ENCODE measurements around the gene RBM47.

The RBM47 gene

GRCh38 chr4:40378619-40379018, 251.0 kb downstream of the RBM47 start:
- no peak overlapping the region for H3K18ac ChIP-seq (ENCODE audit: low read depth in 1 of 2, low read length in 2 of 2)
- H3K4me3 ChIP-seq (ENCODE audit: insufficient read depth in 1 of 2, low read depth in 1 of 2, low read length in 2 of 2): no peak overlapping the region
- H2AFZ ChIP-seq (ENCODE audit: low read depth, low read length): no peak overlapping the region
- no peaks in the 10 kb centered on the region for H3K36me3 ChIP-seq (ENCODE audit: control insufficient read depth in 1 of 2, insufficient read depth in 2 of 2, low read depth in 1 of 2, low read length in 2 of 2)
- no peak overlapping the region for H3K4ac ChIP-seq (ENCODE audit: low read depth in 1 of 2, low read length in 2 of 2)
- no peak overlapping the region for H3K27ac ChIP-seq (ENCODE audit: low read length, poor library complexity, severe bottlenecking)
- no peak overlapping the region for H2AK5ac ChIP-seq (ENCODE audit: low read length, severe bottlenecking)
- 50% methylated on average over 2 of the region's 2 CpGs for WGBS
- H3K14ac ChIP-seq (ENCODE audit: low read length in 2 of 2): no peak overlapping the region
- H3K79me1 ChIP-seq (replicated peaks; ENCODE audit: low read length, poor library complexity, severe bottlenecking): no peaks in the 10 kb centered on the region
- no peaks in the 10 kb centered on the region for H3K27me3 ChIP-seq (ENCODE audit: control insufficient read depth in 1 of 2, insufficient read depth in 1 of 2, low read length in 2 of 2)
- DNase-seq: no peak
- H2BK12ac ChIP-seq (ENCODE audit: low read length in 2 of 2): no peak overlapping the region
- no peak overlapping the region for H3K4me2 ChIP-seq (ENCODE audit: low read length, poor library complexity, severe bottlenecking)
- H3K9ac ChIP-seq (ENCODE audit: low read length): no peak overlapping the region
- no peak overlapping the region for H4K91ac ChIP-seq (ENCODE audit: low read length)
- no peak overlapping the region for H3K23ac ChIP-seq (ENCODE audit: low read length in 2 of 2)
- no peaks in the 10 kb centered on the region for H3K9me3 ChIP-seq (ENCODE audit: control insufficient read depth, low read length)
- H2BK5ac ChIP-seq (ENCODE audit: low read depth, low read length, poor library complexity, severe bottlenecking): no peak overlapping the region
- H2BK120ac ChIP-seq (ENCODE audit: low read depth, low read length): no peak overlapping the region
- no peak overlapping the region for H2BK15ac ChIP-seq (ENCODE audit: low read depth, poor library complexity, severe bottlenecking)
- no peak overlapping the region for H4K8ac ChIP-seq (ENCODE audit: low read length)
- no peaks in the 10 kb centered on the region for H3K4me1 ChIP-seq (ENCODE audit: control insufficient read depth, insufficient read depth, low read depth, low read length)

DNA sequence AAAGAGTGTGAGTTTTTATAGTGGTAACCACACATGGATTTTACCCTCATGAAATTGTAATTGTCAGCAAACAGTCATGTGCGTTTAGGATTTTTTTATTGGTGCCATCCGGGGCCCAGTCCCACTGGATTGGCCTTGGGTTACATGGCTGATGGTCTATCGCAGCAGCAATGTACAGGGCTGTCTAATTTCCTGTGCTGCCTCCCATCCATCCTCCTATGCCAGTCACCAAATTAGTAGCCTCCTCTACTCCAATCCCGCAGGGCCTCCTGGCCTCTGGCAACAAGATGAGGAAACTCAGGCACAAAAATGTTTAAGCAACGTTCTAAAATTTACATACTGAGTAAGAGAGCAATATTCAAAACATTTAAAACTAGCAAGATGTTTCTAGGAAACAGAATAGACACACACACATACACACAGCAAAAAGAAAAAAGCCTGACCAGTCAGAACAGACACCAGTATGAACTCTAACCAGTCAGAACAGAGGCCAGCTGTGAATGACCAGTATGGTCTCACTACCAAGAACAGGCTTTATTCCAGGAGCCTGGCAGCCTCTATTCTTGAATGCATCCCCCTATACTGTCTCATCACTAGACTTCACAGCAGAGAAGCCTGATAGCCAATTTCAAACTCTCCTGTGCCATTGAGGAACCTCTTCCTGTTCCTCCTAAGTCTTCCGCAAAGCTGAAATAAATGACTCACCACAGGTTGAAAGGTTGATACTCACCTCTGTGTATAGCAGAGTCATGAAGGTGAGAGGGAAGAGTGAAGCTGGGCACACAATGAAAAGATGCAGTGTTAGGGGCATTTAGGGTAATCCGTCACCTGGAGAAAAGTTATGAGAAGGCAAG, 251.9 kb downstream of the RBM47 start:
- Histone ChIP-seq H3K4me1 (ENCODE audit: control insufficient read depth, insufficient read depth, low read depth, low read length) (no peaks in the 10 kb centered on the region), H2AFZ (ENCODE audit: low read depth, low read length) (no peak overlapping the region), H2BK5ac (ENCODE audit: low read depth, low read length, poor library complexity, severe bottlenecking) (no peak overlapping the region), H3K14ac (ENCODE audit: low read length in 2 of 2) (no peak overlapping the region), H3K27me3 (ENCODE audit: control insufficient read depth in 1 of 2, insufficient read depth in 1 of 2, low read length in 2 of 2) (no peaks in the 10 kb centered on the region), H3K9ac (ENCODE audit: low read length) (no peak overlapping the region), H2AK5ac (ENCODE audit: low read length, severe bottlenecking) (no peak overlapping the region), H3K36me3 (ENCODE audit: control insufficient read depth in 1 of 2, insufficient read depth in 2 of 2, low read depth in 1 of 2, low read length in 2 of 2) (no peaks in the 10 kb centered on the region), H3K27ac (ENCODE audit: low read length, poor library complexity, severe bottlenecking) (no peak overlapping the region), H2BK12ac (ENCODE audit: low read length in 2 of 2) (no peak overlapping the region), H3K4me2 (ENCODE audit: low read length, poor library complexity, severe bottlenecking) (no peak overlapping the region), H2BK15ac (ENCODE audit: low read depth, poor library complexity, severe bottlenecking) (no peak overlapping the region), H4K8ac (ENCODE audit: low read length) (no peak overlapping the region), H2BK120ac (ENCODE audit: low read depth, low read length) (no peak overlapping the region), H4K91ac (ENCODE audit: low read length) (no peak overlapping the region), H3K9me3 (ENCODE audit: control insufficient read depth, low read length) (no peaks in the 10 kb centered on the region), H3K4me3 (ENCODE audit: insufficient read depth in 1 of 2, low read depth in 1 of 2, low read length in 2 of 2) (no peak overlapping the region), H3K23ac (ENCODE audit: low read length in 2 of 2) (no peak overlapping the region), H3K4ac (ENCODE audit: low read depth in 1 of 2, low read length in 2 of 2) (no peak overlapping the region), H3K18ac (ENCODE audit: low read depth in 1 of 2, low read length in 2 of 2) (no peak overlapping the region), H3K79me1 (replicated peaks; ENCODE audit: low read length, poor library complexity, severe bottlenecking) (no peaks in the 10 kb centered on the region)
- 88% methylated on average over 6 of the region's 7 CpGs for WGBS
- peak; percentile 83 for DNase-seq

- WGBS: 85% methylated on average over 2 of the region's 2 CpGs
These were observed 254.0 kb downstream of the RBM47 start for GRCh38 chr4:40375620-40376019.

GRCh38 chr4:40375095-40375494, 254.6 kb downstream of the RBM47 start:
- Histone ChIP-seq H3K27me3 (ENCODE audit: control insufficient read depth in 1 of 2, insufficient read depth in 1 of 2, low read length in 2 of 2) (no peaks in the 10 kb centered on the region), H4K91ac (ENCODE audit: low read length) (no peak overlapping the region), H3K14ac (ENCODE audit: low read length in 2 of 2) (no peak overlapping the region), H3K23ac (ENCODE audit: low read length in 2 of 2) (no peak overlapping the region), H3K27ac (ENCODE audit: low read length, poor library complexity, severe bottlenecking) (no peak overlapping the region), H3K4me3 (ENCODE audit: insufficient read depth in 1 of 2, low read depth in 1 of 2, low read length in 2 of 2) (no peak overlapping the region), H3K9me3 (ENCODE audit: control insufficient read depth, low read length) (no peaks in the 10 kb centered on the region), H2BK120ac (ENCODE audit: low read depth, low read length) (no peak overlapping the region), H3K36me3 (ENCODE audit: control insufficient read depth in 1 of 2, insufficient read depth in 2 of 2, low read depth in 1 of 2, low read length in 2 of 2) (no peaks in the 10 kb centered on the region), H3K4me1 (ENCODE audit: control insufficient read depth, insufficient read depth, low read depth, low read length) (no peaks in the 10 kb centered on the region), H2BK15ac (ENCODE audit: low read depth, poor library complexity, severe bottlenecking) (no peak overlapping the region), H4K8ac (ENCODE audit: low read length) (no peak overlapping the region), H3K18ac (ENCODE audit: low read depth in 1 of 2, low read length in 2 of 2) (no peak overlapping the region), H3K4ac (ENCODE audit: low read depth in 1 of 2, low read length in 2 of 2) (no peak overlapping the region), H3K4me2 (ENCODE audit: low read length, poor library complexity, severe bottlenecking) (no peak overlapping the region), H3K79me1 (replicated peaks; ENCODE audit: low read length, poor library complexity, severe bottlenecking) (no peaks in the 10 kb centered on the region), H2BK5ac (ENCODE audit: low read depth, low read length, poor library complexity, severe bottlenecking) (no peak overlapping the region), H2BK12ac (ENCODE audit: low read length in 2 of 2) (no peak overlapping the region), H2AFZ (ENCODE audit: low read depth, low read length) (no peak overlapping the region), H2AK5ac (ENCODE audit: low read length, severe bottlenecking) (no peak overlapping the region), H3K9ac (ENCODE audit: low read length) (no peak overlapping the region)
- no peak for DNase-seq
- 96% methylated on average over 10 of the region's 10 CpGs for WGBS

More at GRCh38 chr4:40375620-40376019, 254.0 kb downstream of the RBM47 start:
- Histone ChIP-seq H2BK5ac (ENCODE audit: low read depth, low read length, poor library complexity, severe bottlenecking) (no peak overlapping the region), H3K4ac (ENCODE audit: low read depth in 1 of 2, low read length in 2 of 2) (no peak overlapping the region), H3K4me2 (ENCODE audit: low read length, poor library complexity, severe bottlenecking) (no peak overlapping the region), H4K8ac (ENCODE audit: low read length) (no peak overlapping the region), H3K4me3 (ENCODE audit: insufficient read depth in 1 of 2, low read depth in 1 of 2, low read length in 2 of 2) (no peak overlapping the region), H2AK5ac (ENCODE audit: low read length, severe bottlenecking) (no peak overlapping the region), H2AFZ (ENCODE audit: low read depth, low read length) (no peak overlapping the region), H2BK12ac (ENCODE audit: low read length in 2 of 2) (no peak overlapping the region), H3K18ac (ENCODE audit: low read depth in 1 of 2, low read length in 2 of 2) (no peak overlapping the region), H3K79me1 (replicated peaks; ENCODE audit: low read length, poor library complexity, severe bottlenecking) (no peaks in the 10 kb centered on the region), H3K27ac (ENCODE audit: low read length, poor library complexity, severe bottlenecking) (no peak overlapping the region), H3K36me3 (ENCODE audit: control insufficient read depth in 1 of 2, insufficient read depth in 2 of 2, low read depth in 1 of 2, low read length in 2 of 2) (no peaks in the 10 kb centered on the region), H3K4me1 (ENCODE audit: control insufficient read depth, insufficient read depth, low read depth, low read length) (no peaks in the 10 kb centered on the region), H3K9me3 (ENCODE audit: control insufficient read depth, low read length) (no peaks in the 10 kb centered on the region), H2BK15ac (ENCODE audit: low read depth, poor library complexity, severe bottlenecking) (no peak overlapping the region), H3K9ac (ENCODE audit: low read length) (no peak overlapping the region), H3K14ac (ENCODE audit: low read length in 2 of 2) (no peak overlapping the region), H2BK120ac (ENCODE audit: low read depth, low read length) (no peak overlapping the region), H3K23ac (ENCODE audit: low read length in 2 of 2) (no peak overlapping the region), H3K27me3 (ENCODE audit: control insufficient read depth in 1 of 2, insufficient read depth in 1 of 2, low read length in 2 of 2) (no peaks in the 10 kb centered on the region), H4K91ac (ENCODE audit: low read length) (no peak overlapping the region)
- DNase-seq: no peak
